IgD-negative memory B cell (primary cell): ENCODE data around the gene PLCH1. TPM values are rescaled to one million over a fixed set of nuclear protein-coding genes. Genes with fewer than 3 reads are reported as not detected.

ENCODE experiments used
- H3K27ac Mint-ChIP-seq, 3 donors: one replicate each; pipeline ENCODE4 v1.8.0; 2020 to 2022; ENCODE audit warnings: mild to moderate bottlenecking in 3 of 3, mixed read lengths in 3 of 3, moderate library complexity in 1 of 3
- H3K27me3 Mint-ChIP-seq: one replicate; pipeline ENCODE4 v1.8.0; 2021; ENCODE audit warnings: mixed read lengths
- H3K36me3 Mint-ChIP-seq: one replicate; pipeline ENCODE4 v1.8.0; 2020; ENCODE audit warnings: mild to moderate bottlenecking, mixed read lengths
- H3K4me1 Mint-ChIP-seq, 3 donors: one replicate each; pipeline ENCODE4 v1.8.0; 2020 to 2022; ENCODE audit warnings: mixed read lengths in 3 of 3, mild to moderate bottlenecking in 1 of 3
- H3K4me3 Mint-ChIP-seq, 4 donors: one replicate each; pipeline ENCODE4 v1.8.0; 2020 to 2022; ENCODE audit warnings: mild to moderate bottlenecking in 4 of 4, mixed read lengths in 4 of 4, moderate library complexity in 3 of 4
- H3K9me3 Mint-ChIP-seq, 3 donors: one replicate each; pipeline ENCODE4 v1.8.0; 2020 to 2021; ENCODE audit warnings: mixed read lengths in 3 of 3, mild to moderate bottlenecking in 1 of 3
- polyA plus RNA-seq: library from polyadenylated mRNA; unstranded; fragments of 300-500 nt; fragmentation: Illumina TruSeq; gene quantifications from one replicate; pipeline ENCODE4 v1.2.3, GENCODE V29; 2021

The PLCH1 gene
- polyA plus RNA-seq, 1 donor from 2014 or later: not detected

DNA sequence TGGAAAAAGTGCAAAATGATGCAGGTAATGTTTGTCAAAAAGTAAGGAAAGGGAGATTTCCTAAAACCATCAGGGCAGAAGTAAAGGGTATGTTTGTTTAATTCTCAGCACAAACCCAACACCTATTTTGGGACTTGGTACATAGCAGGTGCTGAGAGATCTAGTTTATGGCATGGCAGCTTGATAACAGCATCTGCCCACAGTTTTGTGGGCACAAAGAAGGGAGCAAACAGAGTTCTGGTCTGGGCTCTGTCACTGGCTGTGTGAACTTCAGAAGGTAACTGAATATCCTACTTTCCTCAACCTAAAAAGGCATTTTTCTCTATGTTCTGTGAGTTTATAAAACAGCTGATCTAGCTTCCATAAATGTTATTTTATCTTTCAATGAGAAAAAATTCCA, 141.6 kb downstream of the PLCH1 start:
- Mint-ChIP-seq H3K4me1 (peaks cover 0 to 2% (median 0%) of the 10 kb centered on the region in 3 donors), H3K27ac (no peak overlapping the region), H3K9me3 (no peaks in the 10 kb centered on the region), H3K36me3 (no peaks in the 10 kb centered on the region), H3K4me3 (no peak overlapping the region), H3K27me3 (no peaks in the 10 kb centered on the region)

DNA sequence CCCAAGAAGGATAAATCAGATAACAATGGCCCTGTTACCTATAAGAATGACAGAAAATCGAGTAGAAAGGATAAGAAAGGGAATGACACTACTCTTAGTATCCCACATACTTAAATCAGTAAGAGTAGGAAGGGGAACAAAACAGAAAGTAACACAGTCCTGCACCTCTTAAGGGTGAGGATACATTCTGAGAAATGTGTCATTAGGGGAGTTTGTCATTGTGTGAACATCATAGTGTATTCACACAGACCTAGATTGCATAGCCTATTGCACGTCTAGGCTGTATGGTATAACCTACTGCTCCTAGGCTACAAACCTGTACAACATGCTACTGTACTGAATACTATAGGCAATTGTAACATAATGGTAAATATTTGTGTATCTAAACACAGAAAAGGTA, 142.6 kb downstream of the PLCH1 start:
- Mint-ChIP-seq H3K4me1 (peaks cover 0 to 2% (median 0%) of the 10 kb centered on the region in 3 donors), H3K9me3 (no peaks in the 10 kb centered on the region), H3K36me3 (no peaks in the 10 kb centered on the region), H3K27ac (no peak overlapping the region), H3K27me3 (no peaks in the 10 kb centered on the region), H3K4me3 (no peak overlapping the region)

DNA sequence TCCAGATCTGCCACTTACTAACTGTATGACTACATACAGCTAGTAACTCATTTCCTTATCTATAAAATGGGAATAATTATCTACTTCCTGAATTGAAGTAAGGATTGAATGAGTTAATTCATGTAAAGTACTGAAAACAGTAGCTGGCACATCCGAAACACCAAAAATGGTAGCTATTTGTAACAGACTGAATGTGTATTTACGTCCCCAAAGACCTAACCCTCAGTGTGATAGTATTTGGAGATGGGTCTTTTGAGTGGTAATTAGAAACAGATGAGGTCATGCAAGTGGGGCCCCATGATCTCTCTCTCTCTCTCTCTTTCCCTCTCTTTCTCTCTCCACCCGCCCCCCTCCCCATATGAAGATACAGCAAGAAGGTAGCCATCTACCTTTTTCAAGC, 146.2 kb downstream of the PLCH1 start:
- peaks cover 0 to 2% (median 0%) of the 10 kb centered on the region in 3 donors for H3K4me1 Mint-ChIP-seq
- no peak overlapping the region for H3K27ac Mint-ChIP-seq
- no peaks in the 10 kb centered on the region for H3K36me3 Mint-ChIP-seq
- no peaks in the 10 kb centered on the region for H3K27me3 Mint-ChIP-seq
- no peak overlapping the region for H3K4me3 Mint-ChIP-seq
- no peaks in the 10 kb centered on the region for H3K9me3 Mint-ChIP-seq

DNA sequence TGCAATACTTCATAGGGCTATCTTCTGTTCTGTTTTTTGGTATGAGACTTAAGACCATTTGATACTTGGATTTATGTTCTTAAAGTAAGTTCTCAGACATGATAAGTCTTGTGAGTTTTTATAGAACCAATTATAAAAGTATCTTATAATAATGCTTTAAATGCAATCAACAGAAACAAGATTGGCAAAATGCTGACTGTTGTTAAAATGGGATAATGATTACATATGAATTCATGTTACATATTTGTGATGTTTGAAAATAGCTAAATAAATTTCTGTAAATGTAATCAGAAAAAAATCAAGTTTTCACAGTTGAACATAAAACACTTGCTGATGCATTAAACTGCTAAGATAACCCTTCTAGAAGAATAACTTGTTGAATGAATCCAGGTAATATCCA, 148.3 kb downstream of the PLCH1 start:
- Mint-ChIP-seq H3K9me3 (no peaks in the 10 kb centered on the region), H3K4me1 (no peaks in the 10 kb centered on the region), H3K27ac (no peak overlapping the region), H3K4me3 (no peak overlapping the region), H3K36me3 (no peaks in the 10 kb centered on the region), H3K27me3 (peaks cover 4% of the 10 kb centered on the region)

DNA sequence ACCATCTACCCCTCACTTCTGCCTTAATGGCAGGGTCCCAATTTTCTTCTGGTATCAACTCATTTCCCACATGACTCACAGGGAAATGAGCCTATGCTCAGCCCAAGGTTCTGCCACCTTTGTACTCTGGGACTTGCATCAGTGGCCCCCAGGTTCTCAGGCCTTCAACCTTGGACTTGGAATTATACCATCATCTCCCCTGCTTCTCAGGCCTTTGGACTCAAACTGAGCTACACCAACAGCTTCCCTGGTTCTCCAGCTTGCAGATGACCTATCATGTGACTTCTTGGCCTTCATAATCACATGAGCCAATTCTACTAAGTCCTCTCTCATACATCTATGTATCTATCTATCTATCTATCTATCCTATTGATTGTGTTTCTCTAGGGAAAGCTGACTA, 149.5 kb downstream of the PLCH1 start:
- H3K4me3 Mint-ChIP-seq: no peak overlapping the region
- H3K36me3 Mint-ChIP-seq: no peaks in the 10 kb centered on the region
- no peak overlapping the region for H3K27ac Mint-ChIP-seq
- no peaks in the 10 kb centered on the region for H3K4me1 Mint-ChIP-seq
- no peaks in the 10 kb centered on the region for H3K9me3 Mint-ChIP-seq
- H3K27me3 Mint-ChIP-seq: peaks cover 4% of the 10 kb centered on the region

DNA sequence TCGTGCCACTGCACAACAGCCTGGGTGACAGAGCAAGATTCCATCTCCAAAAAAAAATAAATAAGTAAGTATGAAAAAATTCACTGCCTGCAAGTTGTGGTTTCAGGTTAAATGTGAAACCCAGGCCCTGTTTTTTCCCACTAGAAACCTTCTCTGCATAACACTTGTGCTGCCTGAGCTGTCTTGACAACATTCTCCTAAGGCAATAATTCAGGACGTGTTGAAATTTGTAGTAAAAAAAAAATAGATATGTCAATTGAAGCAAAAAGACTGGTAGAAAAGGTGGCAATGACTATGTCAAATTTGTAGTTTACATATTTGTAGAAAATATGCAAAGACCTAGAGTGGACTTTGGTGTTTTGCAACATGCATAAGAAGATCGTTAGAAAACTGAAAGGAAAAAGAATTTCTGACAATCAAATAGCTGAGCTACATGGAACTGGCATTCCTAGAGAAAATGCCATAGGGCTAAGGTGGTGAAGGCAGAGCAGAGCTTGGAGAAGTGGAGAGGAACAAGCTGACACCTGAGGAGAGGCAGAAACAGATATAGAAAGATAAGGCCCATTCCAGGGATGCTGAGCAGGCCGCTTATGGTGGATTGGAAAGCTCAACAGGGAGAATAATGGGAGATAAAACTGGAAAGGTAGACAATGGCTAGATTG, 150.2 kb downstream of the PLCH1 start:
- Mint-ChIP-seq H3K27me3 (peaks cover 4% of the 10 kb centered on the region), H3K36me3 (no peaks in the 10 kb centered on the region), H3K9me3 (no peaks in the 10 kb centered on the region), H3K4me3 (no peak overlapping the region), H3K27ac (no peak overlapping the region), H3K4me1 (no peaks in the 10 kb centered on the region)

DNA sequence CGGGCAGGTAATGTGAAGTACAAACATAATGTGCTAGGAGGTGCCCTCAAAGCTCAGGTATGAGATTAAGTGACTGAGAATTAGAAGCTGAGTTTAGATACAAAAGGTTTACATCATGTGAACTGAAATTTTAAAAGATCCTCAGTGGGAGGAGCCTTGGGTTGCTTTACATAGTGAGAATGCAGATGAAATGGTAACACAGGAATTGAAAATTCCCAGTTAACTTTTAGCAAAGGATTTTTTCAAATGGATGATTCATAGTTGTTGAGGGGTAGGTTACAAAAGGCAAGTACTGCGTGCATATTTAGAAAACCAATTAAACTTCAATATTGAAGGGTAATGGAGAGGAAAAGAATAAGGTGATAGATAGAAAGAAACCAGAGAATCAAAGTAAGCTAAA, 157.3 kb downstream of the PLCH1 start:
- H3K4me1 Mint-ChIP-seq: peaks cover 0 to 2% (median 0%) of the 10 kb centered on the region in 3 donors

DNA sequence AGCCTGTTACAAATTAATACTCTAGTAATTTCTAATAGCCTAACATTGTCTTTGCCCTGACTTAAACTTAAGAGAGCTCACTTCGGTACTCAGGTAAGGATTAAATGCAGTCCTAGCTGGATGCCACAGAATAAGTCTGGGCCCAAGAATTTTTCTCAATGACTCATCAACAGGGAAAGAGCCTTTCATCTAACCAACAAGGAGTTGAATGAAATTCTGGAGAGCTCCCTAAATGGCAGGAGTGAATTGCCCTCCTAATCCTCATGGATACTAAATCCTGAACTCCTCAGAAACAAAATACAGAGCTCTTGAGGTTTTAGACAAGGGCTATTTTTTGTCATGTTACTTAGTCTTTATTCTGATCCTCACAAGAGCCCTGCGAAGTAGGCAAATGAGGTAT, 159.5 kb downstream of the PLCH1 start:
- Mint-ChIP-seq H3K9me3 (no peaks in the 10 kb centered on the region), H3K4me3 (no peak overlapping the region), H3K27ac (no peak overlapping the region), H3K36me3 (no peaks in the 10 kb centered on the region), H3K4me1 (peaks cover 0 to 2% (median 0%) of the 10 kb centered on the region in 3 donors), H3K27me3 (peaks cover 5% of the 10 kb centered on the region)

More for the DNA sequence above, 157.3 kb downstream of the PLCH1 start:
- Mint-ChIP-seq H3K27me3 (peaks cover 5% of the 10 kb centered on the region), H3K4me3 (no peak overlapping the region), H3K9me3 (no peaks in the 10 kb centered on the region), H3K36me3 (no peaks in the 10 kb centered on the region), H3K27ac (no peak overlapping the region)

DNA sequence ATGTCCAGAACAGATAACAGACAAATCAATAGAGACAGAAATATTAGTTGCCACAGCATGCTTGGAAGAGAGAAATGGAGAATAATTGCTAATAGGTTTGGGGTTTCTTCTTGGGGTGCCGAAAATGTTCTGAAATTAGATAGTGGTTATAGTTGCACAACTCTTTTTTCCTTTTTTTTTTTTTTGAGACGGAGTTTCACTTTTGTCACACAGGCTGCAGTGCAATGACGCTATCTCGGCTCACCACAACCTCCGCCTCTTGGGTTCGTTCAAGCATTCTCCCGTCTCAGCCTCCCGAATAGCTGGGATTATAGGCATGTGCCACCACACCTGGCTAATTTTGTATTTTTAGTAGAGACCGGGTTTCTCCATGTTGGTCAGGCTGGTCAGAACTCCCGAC, 163.3 kb downstream of the PLCH1 start:
- Mint-ChIP-seq H3K27ac (no peak overlapping the region), H3K36me3 (no peaks in the 10 kb centered on the region), H3K4me3 (no peak overlapping the region), H3K9me3 (no peaks in the 10 kb centered on the region), H3K4me1 (peaks cover 0 to 2% (median 0%) of the 10 kb centered on the region in 3 donors), H3K27me3 (peaks cover 5% of the 10 kb centered on the region)

DNA sequence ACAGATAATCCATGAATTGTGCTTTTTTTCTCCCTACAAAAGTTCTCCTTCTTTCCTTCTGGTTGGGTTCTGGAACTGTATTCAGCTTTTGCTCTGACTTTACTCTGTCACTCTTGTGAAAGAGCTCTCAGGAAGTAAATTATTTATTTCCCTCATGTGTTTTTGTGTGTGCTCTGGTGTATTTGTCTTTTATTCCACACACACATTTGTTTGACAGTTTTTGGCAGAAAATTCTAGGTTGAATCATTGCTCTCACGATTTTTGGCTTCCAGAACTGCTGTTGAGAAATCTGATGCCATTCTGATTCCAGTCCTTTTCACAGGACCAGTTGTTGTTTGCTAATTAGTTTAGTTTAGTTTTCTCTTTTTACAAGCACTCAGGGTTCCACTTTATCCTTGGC, 172.8 kb downstream of the PLCH1 start:
- no peak overlapping the region for H3K27ac Mint-ChIP-seq
- H3K27me3 Mint-ChIP-seq: peaks cover 4% of the 10 kb centered on the region
- no peaks in the 10 kb centered on the region for H3K4me1 Mint-ChIP-seq
- peaks cover 0 to 4% (median 0%) of the 10 kb centered on the region in 3 donors for H3K9me3 Mint-ChIP-seq
- no peaks in the 10 kb centered on the region for H3K36me3 Mint-ChIP-seq
- no peak overlapping the region for H3K4me3 Mint-ChIP-seq

DNA sequence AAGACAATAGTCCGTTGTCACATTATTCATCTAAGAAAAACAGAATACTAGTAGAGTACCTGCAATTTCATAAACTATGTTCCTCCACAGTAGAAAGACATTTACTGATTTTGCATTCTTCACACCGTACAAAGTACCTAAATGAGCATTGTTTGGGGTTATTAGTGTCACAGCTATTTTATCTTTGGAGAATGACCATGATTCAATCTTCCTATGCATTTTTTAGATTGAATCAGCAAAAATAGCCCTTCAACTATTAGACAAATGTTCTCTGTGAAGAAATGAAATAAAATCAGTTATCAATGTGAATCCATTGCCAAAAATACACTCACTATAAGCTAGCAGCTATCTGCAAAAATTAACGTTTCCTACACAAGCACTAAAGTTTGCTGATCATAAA, 176.6 kb downstream of the PLCH1 start:
- H3K36me3 Mint-ChIP-seq: no peaks in the 10 kb centered on the region

DNA sequence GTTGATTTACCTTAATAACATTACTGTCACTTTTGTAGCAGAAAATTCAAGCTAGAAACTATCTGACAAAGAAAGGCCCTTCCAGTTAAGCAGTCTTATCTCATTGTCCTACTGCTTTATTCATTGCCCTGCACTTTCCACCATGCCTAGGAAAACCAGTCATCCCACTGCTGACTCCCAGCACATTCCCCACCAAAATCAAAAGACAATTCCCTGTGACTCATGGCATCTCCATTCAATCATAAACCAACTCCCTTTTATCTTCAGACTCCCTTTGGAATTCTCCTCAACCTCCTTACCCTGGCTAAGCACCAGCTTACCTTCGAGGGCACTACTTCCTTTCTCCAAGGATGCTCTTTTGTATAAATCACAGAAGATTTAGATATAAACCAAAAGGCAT, 184.3 kb downstream of the PLCH1 start:
- H3K4me3 Mint-ChIP-seq: no peak overlapping the region
- H3K27me3 Mint-ChIP-seq: peaks cover 2% of the 10 kb centered on the region
- no peaks in the 10 kb centered on the region for H3K4me1 Mint-ChIP-seq
- H3K36me3 Mint-ChIP-seq: no peaks in the 10 kb centered on the region
- no peak overlapping the region for H3K27ac Mint-ChIP-seq
- H3K9me3 Mint-ChIP-seq: no peaks in the 10 kb centered on the region

More for the DNA sequence above, 176.6 kb downstream of the PLCH1 start:
- no peaks in the 10 kb centered on the region for H3K9me3 Mint-ChIP-seq
- H3K27ac Mint-ChIP-seq: no peak overlapping the region
- peaks cover 2% of the 10 kb centered on the region for H3K27me3 Mint-ChIP-seq
- no peak overlapping the region for H3K4me3 Mint-ChIP-seq
- H3K4me1 Mint-ChIP-seq: no peaks in the 10 kb centered on the region

DNA sequence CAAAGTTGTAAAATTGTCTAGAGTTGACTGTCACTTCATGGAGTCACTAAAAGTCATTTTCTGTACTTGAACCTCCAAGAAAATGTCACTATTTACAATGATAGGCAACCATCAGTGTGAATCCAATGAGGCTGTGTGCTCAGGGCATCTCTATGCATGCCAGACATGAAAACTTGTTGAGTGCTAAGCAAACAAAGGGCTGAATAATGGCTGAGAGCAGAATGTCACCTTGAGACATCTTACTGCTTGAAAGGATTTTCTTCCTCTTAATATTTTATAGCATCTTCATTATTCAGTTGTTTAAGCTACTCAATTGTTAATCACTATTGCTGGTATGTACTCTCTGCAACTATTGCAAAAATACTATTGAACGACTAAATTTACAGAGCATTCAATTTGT, 184.7 kb downstream of the PLCH1 start:
- Mint-ChIP-seq H3K4me1 (no peaks in the 10 kb centered on the region), H3K27me3 (peaks cover 4% of the 10 kb centered on the region), H3K9me3 (no peaks in the 10 kb centered on the region), H3K4me3 (no peak overlapping the region), H3K36me3 (no peaks in the 10 kb centered on the region), H3K27ac (no peak overlapping the region)

DNA sequence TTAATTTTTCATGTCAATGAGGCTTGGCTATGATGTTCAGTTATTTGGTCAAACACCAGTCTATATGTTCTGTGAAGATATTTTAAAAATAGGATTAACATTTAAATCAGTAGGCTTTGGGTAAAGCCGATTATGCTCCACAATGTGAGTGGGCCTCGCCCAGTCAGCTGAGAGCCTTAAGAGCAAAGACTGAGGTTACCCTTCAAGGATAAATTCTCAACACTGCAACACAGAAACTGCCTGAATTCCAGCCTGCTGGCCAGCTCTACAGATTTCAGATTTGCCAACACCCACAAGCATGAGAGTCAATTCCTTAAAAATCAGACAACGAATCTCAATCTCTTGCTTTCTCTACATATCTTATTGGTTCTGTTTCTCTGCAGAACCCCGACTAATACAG, 188.3 kb downstream of the PLCH1 start:
- peaks cover 0 to 2% (median 0%) of the 10 kb centered on the region in 3 donors for H3K9me3 Mint-ChIP-seq
- peaks cover 5% of the 10 kb centered on the region for H3K27me3 Mint-ChIP-seq
- H3K36me3 Mint-ChIP-seq: no peaks in the 10 kb centered on the region
- no peak overlapping the region for H3K4me3 Mint-ChIP-seq
- no peak overlapping the region for H3K27ac Mint-ChIP-seq
- peaks cover 0 to 2% (median 0%) of the 10 kb centered on the region in 3 donors for H3K4me1 Mint-ChIP-seq

DNA sequence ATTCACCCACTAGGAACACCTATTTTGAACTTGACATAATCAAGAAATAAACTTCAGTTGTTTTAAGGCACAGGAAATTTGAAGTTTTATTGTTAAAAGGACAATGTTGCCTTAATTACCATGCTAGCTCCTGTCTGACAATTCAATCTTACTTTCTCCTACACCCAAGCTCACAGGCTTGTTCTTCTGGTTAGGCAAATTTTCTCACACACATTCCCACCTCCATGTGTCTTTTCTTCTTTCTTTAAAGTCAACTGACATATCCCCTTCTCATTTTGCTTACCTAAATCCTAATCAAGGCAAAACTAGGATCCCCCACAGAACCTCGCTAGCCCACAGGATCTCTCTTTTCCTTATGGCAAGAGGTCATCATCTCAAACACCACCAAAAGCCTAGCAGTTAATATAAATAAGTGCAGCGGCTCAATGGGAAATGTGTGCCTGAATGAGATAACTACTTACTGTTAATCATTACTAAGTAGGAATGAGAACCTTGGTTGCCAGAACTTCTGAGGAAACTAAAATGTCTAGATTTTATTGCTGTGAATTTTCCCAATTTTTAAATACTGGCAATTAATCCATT, 189.3 kb downstream of the PLCH1 start:
- Mint-ChIP-seq H3K4me1 (peaks cover 0 to 2% (median 0%) of the 10 kb centered on the region in 3 donors), H3K9me3 (peaks cover 0 to 2% (median 0%) of the 10 kb centered on the region in 3 donors), H3K27ac (no peak overlapping the region), H3K4me3 (no peak overlapping the region), H3K27me3 (peaks cover 5% of the 10 kb centered on the region), H3K36me3 (no peaks in the 10 kb centered on the region)

DNA sequence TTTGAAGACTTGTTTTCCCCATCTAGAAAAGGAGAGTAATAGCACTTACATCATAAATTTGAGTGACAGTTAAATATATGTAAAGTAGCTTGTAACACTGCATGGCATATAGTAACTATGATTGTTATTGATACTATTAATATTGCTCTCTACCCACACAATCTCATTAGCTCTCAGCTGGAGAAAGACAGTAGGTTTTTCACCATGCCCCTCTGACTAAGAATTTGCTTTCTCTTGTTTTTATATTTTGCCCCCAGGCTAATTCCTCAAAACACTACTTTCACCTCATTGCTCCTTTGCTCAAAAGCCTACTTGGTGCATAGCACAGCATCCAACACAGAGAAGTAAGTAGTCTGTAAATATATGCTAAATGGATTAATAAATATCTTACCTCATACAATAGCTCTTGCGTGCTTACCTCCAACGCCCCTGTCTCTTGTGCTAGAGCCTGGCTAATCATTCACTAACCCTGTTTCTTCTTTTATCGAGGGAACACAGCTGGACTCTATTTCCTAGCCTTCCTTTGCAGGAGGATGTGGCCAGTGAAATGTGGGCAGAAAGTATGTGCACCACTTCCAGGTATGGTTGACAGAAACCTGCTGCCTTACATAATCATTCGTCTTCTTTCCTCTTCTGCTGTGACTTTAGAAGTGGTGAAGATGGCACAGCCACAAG, 190.0 kb downstream of the PLCH1 start:
- H3K36me3 Mint-ChIP-seq: no peaks in the 10 kb centered on the region
- peaks cover 0 to 2% (median 0%) of the 10 kb centered on the region in 3 donors for H3K4me1 Mint-ChIP-seq
- peaks cover 0 to 2% (median 0%) of the 10 kb centered on the region in 3 donors for H3K9me3 Mint-ChIP-seq
- peaks cover 5% of the 10 kb centered on the region for H3K27me3 Mint-ChIP-seq
- H3K4me3 Mint-ChIP-seq: no peak overlapping the region
- H3K27ac Mint-ChIP-seq: no peak overlapping the region
